Pancreas (tissue), 10 donors: ENCODE results near the gene CRACR2B. TPM values are rescaled to one million over a fixed set of nuclear protein-coding genes. Genes with fewer than 3 reads are reported as not detected.
A peak's percentile ranks its signal among the peaks of the same experiment; 100 is the strongest.

Experiments
- ATAC-seq, 4 donors: fragments of 200-7000 bp; cut with Tn5 transposase; one replicate each; pipeline versions ENCODE4 v1.8.0 to v1.9.1; 2020; ENCODE audit warnings: mild to moderate bottlenecking in 4 of 4, moderate library complexity in 4 of 4
- DNase-seq, 6 donors: peaks; one replicate each; pipeline ENCODE4 v3.0.0-alpha.2; 2020
- FAIRE-seq: peaks from 2 replicates; lab custom pipeline; 2012; peaks lifted over from hg19 to GRCh38; lab: Jason Lieb, UNC
- H3K27ac ChIP-seq, 4 donors: fragments of 200-600 bp; sonication (generic); 1 replicate in 3 of 4; 2 replicates in 1 of 4; pipeline versions ENCODE4 v1.5.0 to v1.8.0; 2020
- H3K27me3 ChIP-seq, 4 donors: fragments of 200-600 bp; one replicate each; pipeline ENCODE4 v1.8.0; 2021
- H3K36me3 ChIP-seq, 3 donors: fragments of 200-600 bp; sonication (generic) in 1 of 3; one replicate each; pipeline versions ENCODE4 v1.5.0 to v1.8.0; 2020 to 2021
- H3K4me1 ChIP-seq, 3 donors: fragments of 200-600 bp; one replicate each; pipeline ENCODE4 v1.8.0; 2021
- H3K4me3 ChIP-seq, 4 donors: fragments of 200-600 bp; sonication (generic) in 2 of 4; one replicate each; pipeline versions ENCODE4 v1.5.0 to v1.8.0; 2020 to 2021
- H3K9me3 ChIP-seq, 4 donors: fragments of 200-600 bp; one replicate each; pipeline ENCODE4 v1.8.0; 2021
- CTCF ChIP-seq, 4 donors: fragments of 200-600 bp; sonication (generic) in 3 of 4; IDR thresholded peaks; one replicate each; pipeline versions ENCODE4 v1.5.0 to v1.8.0; 2021; ENCODE audit warnings: antibody characterized with exemption in 4 of 4
- WGBS, 2 donors: extraction: QIAGEN DNeasy Blood & Tissue Kit; methylation state at CpG; one replicate each; pipeline ENCODE4 v1.1.7; 2013; 5-methylcytosine and 5-hydroxymethylcytosine counted together
- intact Hi-C, 3 donors: fragments of 100-400 bp; cut with DNase I; formaldehyde crosslinking; loops; one replicate each; pipeline versions ENCODE4 v1.11.1 to v1.14.2; 2022
- polyA plus RNA-seq, 2 donors: library from polyadenylated mRNA; stranded (reverse); fragments of 200-250 nt; gene quantifications; one replicate each; pipeline ENCODE4 v1.2.3, GENCODE V29; 2013
- total RNA-seq, 6 donors: library from RNA; stranded (reverse); fragmentation: NEBNext Ultra II Directional in 4 of 6; extraction: Animal tissue kit (Norgen Biotek cat#: 25700) in 4 of 6; gene quantifications; one replicate each; pipeline versions ENCODE4 v1.2.1 to v1.2.4, GENCODE V29; 2021 to 2023
- donor health status: healthy with polysubstance abuse.
- donor health status: DM: no; HTN: no; CAD: no; lungs with moderate emphysema.
- donor health status: DM: no; HTN: no; CAD: no.
- donor health status: control.
- donor health status: control.
- donor health status: Bipolar disorder and iron deficiency.
- donor health status: DM: yes; HTN: yes; CAD: no.
- donor health status: DM: no; HTN: no; CAD: no.
- donor health status: DM: no; HTN: no; CAD: no.
- donor health status: DM: yes; HTN: yes; CAD: no.

The CRACR2B gene
- total and polyA plus RNA-seq, 8 donors: 60.6 to 378 (median 125) TPM

- intact Hi-C loops: no loop called here
These were observed 14.8 kb downstream of the CRACR2B start, which contains the start of the genes POLR2L and TSPAN4 for GRCh38 chr11:842370-843002. TSS of gene POLR2L (minus strand) at chr11:842529. CDS start at chr11:842508, 21 bp downstream. TSS of gene TSPAN4 (plus strand) at chr11:842852. CDS start at chr11:850305, 7,453 bp downstream.

GRCh38 chr11:843086-843734 lies 15.5 kb downstream of the CRACR2B start:
- peak in 1 of 4 donors; percentile 0 for ATAC-seq
- FAIRE-seq: no peak
- TF ChIP-seq CTCF (IDR thresholded peaks at IDR 0.05): no peak
- 1% methylated on average over 43 to 53 of the region's 53 CpGs for WGBS, 2 donors
- Histone ChIP-seq H3K27me3 (no peaks in the 10 kb centered on the region), H3K4me3 (peak overlapping the region; percentile 69 to 92 (median 79)), H3K36me3 (peaks cover 0 to 25% (median 12%) of the 10 kb centered on the region in 3 donors), H3K9me3 (no peaks in the 10 kb centered on the region), H3K4me1 (peaks cover 4 to 30% (median 26%) of the 10 kb centered on the region in 3 donors), H3K27ac (peak overlapping the region; percentile 83 to 93 (median 92))
- peak in 1 of 6 donors; percentile 52 for DNase-seq
- intact Hi-C loops: no loop called here

More at GRCh38 chr11:842370-843002, 14.8 kb downstream of the CRACR2B start, which contains the start of the genes POLR2L and TSPAN4:
- 0 to 1% methylated on average over 64 to 87 of the region's 87 CpGs for WGBS, 2 donors
- H3K4me3 ChIP-seq: peak within 1 kb of the TSS; percentile 69 to 92 (median 79)
- H3K27ac ChIP-seq: peak within 1 kb of the TSS; percentile 83 to 93 (median 92)
- peaks cover 4 to 28% (median 25%) of the 10 kb centered on the region in 3 donors for H3K4me1 ChIP-seq
- peak; percentile 60 to 76 (median 68) for ATAC-seq
- peak; percentile 86 to 96 (median 89) for DNase-seq
- H3K27me3 ChIP-seq: no peaks in the 10 kb centered on the region
- no peak for TF ChIP-seq CTCF (IDR thresholded peaks at IDR 0.05)
- H3K36me3 ChIP-seq: peaks cover 0 to 31% (median 19%) of the 10 kb centered on the region in 3 donors
- H3K9me3 ChIP-seq: no peaks in the 10 kb centered on the region
- FAIRE-seq: no peak

- intact Hi-C loops: no loop called here
- Histone ChIP-seq H3K4me1 (peaks cover 4 to 36% (median 34%) of the 10 kb centered on the region in 3 donors), H3K4me3 (peak overlapping the region in 3 of 4 donors; percentile 77 to 92 (median 81)), H3K27ac (peak overlapping the region; percentile 83 to 93 (median 92)), H3K27me3 (no peaks in the 10 kb centered on the region), H3K36me3 (peaks cover 0 to 18% (median 12%) of the 10 kb centered on the region in 3 donors), H3K9me3 (no peaks in the 10 kb centered on the region)
- FAIRE-seq (no peak), ATAC-seq (peak; percentile 16 to 37 (median 34)), DNase-seq (peak in 5 of 6 donors; percentile 78 to 92 (median 84))
- 7 to 21% methylated on average over 23 to 25 of the region's 25 CpGs for WGBS, 2 donors
- TF ChIP-seq CTCF (IDR thresholded peaks at IDR 0.05): no peak
These were observed 16.3 kb downstream of the CRACR2B start for GRCh38 chr11:843818-844692.

- DNase-seq (peak; percentile 83 to 94 (median 86)), ATAC-seq (peak; percentile 4 to 42 (median 30)), FAIRE-seq (no peak)
- Histone ChIP-seq H3K4me1 (peaks cover 4 to 39% (median 36%) of the 10 kb centered on the region in 3 donors), H3K27ac (peak overlapping the region; percentile 83 to 93 (median 92)), H3K36me3 (peaks cover 0 to 9% (median 3%) of the 10 kb centered on the region in 3 donors), H3K9me3 (no peaks in the 10 kb centered on the region), H3K27me3 (no peaks in the 10 kb centered on the region), H3K4me3 (peak overlapping the region in 2 of 4 donors; percentile 77 to 92)
- intact Hi-C loops: loop anchor here in 1 of 3 donors (5.0 kb wide), 1 partner anchor 207 kb away; no protein-coding TSS in a partner anchor
- 46 to 51% methylated on average over 29 to 31 of the region's 31 CpGs for WGBS, 2 donors
- no peak for TF ChIP-seq CTCF (IDR thresholded peaks at IDR 0.05)
These were observed 17.2 kb downstream of the CRACR2B start for GRCh38 chr11:844693-845644.
